HG02840 (cell line): ENCODE data around the gene ABCB9.
"Not testable (repeated sequence)": the region's sequence is repeated elsewhere in the genome, so short reads cannot be mapped to it uniquely, and the experiment has no call there.

ENCODE experiments used
- ATAC-seq: cut with Tn5 transposase; IDR thresholded peaks from one replicate; pipeline ENCODE4 v1.9.1; 2021; ENCODE audit warnings: mild to moderate bottlenecking, moderate library complexity, moderate number of reproducible peaks; ENCODE audit not compliant: unreplicated experiment, low FRiP score

The ABCB9 gene

GRCh38 chr12:122965851-122966742 lies at the start of gene ABCB9:
ABCB9 (minus strand) TSS chr12:122966463; CDS start chr12:122960235, 6,228 bp downstream.
- ATAC-seq = no peak

- not testable (repeated sequence) for ATAC-seq
These were observed 48.2 kb upstream of the ABCB9 start for GRCh38 chr12:123014473-123014872.

- ATAC-seq = no peak
These were observed 47.2 kb upstream of the ABCB9 start for GRCh38 chr12:123013185-123014095.

GRCh38 chr12:123011701-123012100 lies 45.4 kb upstream of the ABCB9 start:
- no peak for ATAC-seq

- no peak for ATAC-seq
These were observed 44.4 kb upstream of the ABCB9 start for GRCh38 chr12:123010681-123011080.

- no peak for ATAC-seq
These were observed 43.8 kb upstream of the ABCB9 start for GRCh38 chr12:123010110-123010509.

GRCh38 chr12:123006977-123007376 lies 40.7 kb upstream of the ABCB9 start:
- no peak for ATAC-seq

GRCh38 chr12:123005081-123005626 lies 38.9 kb upstream of the ABCB9 start:
- no peak for ATAC-seq

GRCh38 chr12:123004287-123004686 lies 38.0 kb upstream of the ABCB9 start:
- ATAC-seq = no peak

GRCh38 chr12:123003257-123003656 lies 37.0 kb upstream of the ABCB9 start:
- no peak for ATAC-seq

GRCh38 chr12:123001464-123001863 lies 35.2 kb upstream of the ABCB9 start:
- no peak for ATAC-seq

GRCh38 chr12:123000578-123000977 lies 34.3 kb upstream of the ABCB9 start:
- ATAC-seq = no peak

- ATAC-seq = no peak
These were observed 33.7 kb upstream of the ABCB9 start for GRCh38 chr12:122999986-123000420.

- ATAC-seq = no peak
These were observed 33.1 kb upstream of the ABCB9 start for GRCh38 chr12:122999196-122999946.

GRCh38 chr12:122998316-122998715 lies 32.1 kb upstream of the ABCB9 start:
- ATAC-seq = no peak

GRCh38 chr12:122997343-122998250 lies 31.3 kb upstream of the ABCB9 start:
- no peak for ATAC-seq

GRCh38 chr12:122996621-122997342 lies 30.5 kb upstream of the ABCB9 start:
- ATAC-seq = no peak

GRCh38 chr12:122996188-122996601 lies 29.9 kb upstream of the ABCB9 start:
- no peak for ATAC-seq
